Stimulated activated CD4-positive, alpha-beta T cell treated with anti-CD3 and anti-CD28 coated beads, TNF-alpha, amount 100 ng/mL, for 48 hours (primary cell): ENCODE data around the gene NPR2.

ENCODE experiments used
- DNase-seq, 3 donors: peaks; one replicate each; pipeline ENCODE4 v3.0.0-alpha.2; 2020; ENCODE audit warnings: low read depth in 3 of 3

NPR2 gene

DNA sequence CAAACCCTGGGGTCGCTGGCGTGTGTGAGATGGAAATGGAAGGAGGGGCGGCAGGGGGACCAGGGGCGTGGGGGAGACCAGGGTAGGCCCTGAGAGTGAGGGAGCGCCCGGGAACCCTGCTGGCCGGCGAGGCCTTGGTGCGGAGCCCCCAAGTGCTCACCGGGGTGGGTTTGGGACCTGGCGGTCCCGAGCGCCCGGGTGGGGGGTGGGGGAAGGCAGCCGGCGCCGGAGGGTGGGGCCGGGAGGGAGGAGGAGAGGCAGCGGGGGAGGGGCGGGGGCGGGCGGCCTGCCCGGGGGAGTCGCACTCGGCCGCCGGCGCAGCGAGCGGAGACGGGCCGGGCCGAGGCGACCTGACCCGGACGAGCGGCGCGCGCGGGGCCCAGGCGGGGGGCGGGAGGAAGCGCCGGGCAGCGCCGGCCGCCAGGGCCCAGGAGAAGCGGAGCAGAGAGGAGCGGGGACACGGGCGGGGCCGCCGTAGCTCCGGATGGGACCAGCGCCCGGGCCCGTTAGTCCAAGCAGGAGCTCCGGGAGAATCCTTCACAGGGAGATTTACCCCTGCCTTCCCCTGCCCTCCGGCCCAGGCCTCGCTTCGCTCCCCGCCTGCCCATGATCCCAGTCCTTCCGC, at the start of gene NPR2:
NPR2 (plus strand) TSS at position 295 of the 625 bp plus-strand sequence. CDS start 818 bp downstream, outside the sequence.
- DNase-seq = no peak

DNA sequence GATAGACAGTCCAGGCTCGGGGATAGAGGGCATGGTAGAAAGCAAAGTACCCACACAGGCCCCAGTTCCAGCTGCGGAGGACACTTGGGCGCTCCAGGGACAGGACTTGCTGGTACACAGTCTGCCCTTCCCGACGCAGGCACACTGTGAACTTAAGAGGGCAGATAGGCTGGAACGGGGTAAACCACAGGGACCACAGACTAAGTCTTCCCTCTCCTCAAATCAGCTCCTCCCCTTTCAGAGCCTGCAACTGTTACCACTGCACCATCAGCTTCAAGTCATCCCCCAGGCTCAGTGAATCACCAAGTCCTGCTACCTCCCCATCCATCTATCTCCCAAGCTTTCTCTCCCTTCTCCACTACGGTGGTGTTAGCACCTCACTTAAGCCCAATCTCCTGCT, 49.7 kb upstream of the NPR2 start:
- DNase-seq = no peak

DNA sequence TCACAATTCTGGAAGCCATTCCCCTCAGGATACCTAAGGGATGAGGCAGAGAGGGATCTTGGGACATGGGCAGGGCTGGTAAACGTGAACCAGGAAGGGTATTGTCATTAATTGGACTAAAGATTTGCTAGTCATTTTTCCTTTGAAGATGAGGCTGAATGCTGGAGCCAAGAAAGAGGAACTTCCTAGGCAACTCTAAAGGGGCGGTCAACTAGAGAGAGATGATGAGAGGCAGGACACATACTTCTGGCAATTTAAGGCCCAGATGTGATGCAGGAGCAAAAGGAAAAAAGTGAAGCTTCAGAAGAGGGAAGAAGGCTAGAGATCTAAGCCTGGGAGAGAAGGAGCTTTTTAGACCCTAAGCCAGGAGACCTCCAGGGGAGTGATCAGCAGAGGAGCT, 47.9 kb upstream of the NPR2 start:
- DNase-seq = no peak

DNA sequence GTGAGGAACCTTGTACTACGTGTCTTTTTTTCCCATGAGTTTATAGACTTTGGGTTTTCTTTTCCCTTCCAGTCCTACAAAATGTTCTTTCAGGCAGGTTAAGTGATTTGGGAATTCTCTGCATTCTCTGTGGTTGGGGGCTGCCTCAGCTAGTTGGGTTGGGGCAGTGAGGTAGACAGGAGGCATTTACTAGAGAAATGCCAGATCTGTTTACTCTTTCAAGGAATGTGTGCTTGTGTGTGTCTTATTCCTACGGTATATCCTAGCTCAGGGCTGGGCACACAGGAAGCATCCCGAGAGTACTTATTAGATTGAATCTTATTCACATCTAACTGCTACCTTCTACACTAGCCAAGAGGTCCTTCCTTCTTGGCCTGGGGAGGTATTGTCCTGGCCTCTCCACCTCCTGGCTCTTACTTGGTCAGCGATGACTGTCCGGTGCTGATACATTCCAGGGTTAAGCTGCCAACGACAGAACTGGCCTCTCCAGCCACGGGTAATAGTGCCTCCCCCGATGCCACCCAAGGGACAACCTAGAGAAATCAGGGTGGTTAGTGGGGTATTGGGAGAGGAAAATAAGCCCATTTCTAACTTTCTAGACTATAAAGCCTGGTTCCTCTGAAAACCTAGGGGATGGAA, 47.4 kb upstream of the NPR2 start:
- no peak for DNase-seq

DNA sequence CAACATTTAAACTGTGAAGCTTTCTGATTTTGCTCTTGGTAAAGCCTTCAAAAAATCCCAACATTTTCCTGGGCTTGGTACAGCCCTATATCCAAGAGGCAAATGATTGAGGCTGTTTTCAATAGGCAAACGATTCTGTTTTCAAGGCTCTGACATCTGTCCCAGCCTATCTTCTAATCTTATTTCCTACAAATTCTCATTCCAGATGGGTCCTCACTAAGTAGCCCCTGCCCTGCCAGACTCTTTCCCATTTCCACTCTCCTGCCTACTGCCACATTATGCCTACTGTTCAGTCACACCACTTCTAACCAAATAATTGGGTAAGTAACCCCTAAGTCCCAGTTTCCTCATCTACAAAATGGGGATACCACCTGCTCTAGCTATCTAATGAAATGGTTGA, 45.8 kb upstream of the NPR2 start:
- no peak for DNase-seq

DNA sequence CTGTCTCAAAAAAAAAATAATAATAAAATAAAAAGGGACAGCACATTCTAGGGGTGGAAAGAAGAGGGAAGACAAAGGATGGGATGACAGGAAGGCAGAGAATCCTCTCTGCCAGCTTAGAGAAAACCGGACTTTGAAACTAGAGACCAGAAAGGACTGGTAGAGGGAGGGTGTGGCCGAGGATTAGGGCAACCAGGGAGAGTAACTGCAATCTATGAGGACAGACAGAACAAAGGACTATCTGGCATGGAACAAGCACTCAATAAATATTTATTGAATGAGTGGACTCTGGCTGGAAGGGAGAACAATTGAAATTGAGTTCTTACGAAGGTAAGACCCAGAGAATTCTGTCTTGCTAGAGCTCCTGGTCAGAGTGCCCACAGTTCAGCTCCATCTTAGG, 44.8 kb upstream of the NPR2 start:
- DNase-seq = no peak

DNA sequence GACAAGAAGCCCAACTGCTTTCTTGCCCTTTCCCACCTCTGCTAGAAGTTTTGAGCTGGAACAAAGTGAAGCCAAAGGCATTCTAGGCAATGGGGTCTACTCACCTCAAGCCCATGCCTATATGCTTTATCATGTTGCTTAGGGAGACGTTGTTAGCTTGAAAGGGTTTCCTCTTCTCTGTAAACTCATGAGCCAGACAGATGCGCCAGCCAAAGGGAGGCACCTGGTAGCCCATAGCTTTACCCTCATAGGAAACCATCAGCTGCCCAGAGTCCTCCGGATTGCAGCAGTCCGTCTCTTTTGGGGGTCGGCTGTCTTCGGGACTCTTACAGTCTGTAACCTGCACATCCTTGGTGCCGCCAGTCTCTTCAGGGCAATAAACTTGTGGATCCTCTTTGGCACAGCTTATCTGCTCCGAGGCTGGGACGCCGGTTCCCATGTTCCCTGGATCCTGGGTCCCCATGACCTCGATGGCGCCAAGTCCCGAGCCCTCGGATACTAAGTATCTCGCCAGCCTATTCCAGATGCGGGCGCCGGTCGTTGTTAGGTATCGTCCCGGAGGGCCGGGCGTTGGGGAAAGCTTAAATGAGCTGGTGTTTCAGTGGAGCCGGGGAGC, 43.0 kb upstream of the NPR2 start:
- no peak for DNase-seq

DNA sequence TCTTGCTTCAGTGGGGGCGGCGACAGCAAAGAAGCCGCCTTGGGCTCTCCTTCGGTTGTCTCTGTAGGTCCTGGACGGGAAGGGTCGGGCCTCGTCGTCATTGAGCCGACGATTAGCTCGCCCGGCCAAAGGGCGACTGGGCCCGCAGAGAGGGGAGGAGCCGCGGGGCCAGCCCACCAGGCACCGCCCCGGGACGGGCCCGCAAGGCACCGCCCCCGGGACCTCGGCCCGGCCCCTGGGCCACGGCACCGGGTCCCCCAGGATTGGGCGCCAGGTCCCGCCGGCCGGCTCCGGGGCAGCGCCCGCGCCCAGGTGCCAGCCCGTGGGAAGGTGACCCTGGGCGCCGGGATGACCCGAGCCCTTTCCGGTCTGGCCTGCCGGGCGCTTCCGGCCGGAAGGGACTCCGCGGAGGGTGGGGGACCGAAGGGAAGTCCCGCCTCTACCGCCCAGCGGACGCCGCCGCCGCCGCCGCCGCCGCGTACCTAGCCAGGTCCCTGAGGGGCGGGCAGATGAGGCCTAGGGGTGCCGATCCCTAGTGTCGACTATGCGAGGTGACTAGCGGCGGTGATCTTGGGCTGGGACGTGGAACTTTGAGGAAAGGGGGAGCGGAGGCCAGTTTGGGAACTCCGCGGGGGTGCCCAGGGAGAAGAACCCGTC, 42.4 kb upstream of the NPR2 start, which contains the start of the genes GBA2 and RGP1:
GBA2 (minus strand) TSS at position 371 of the 657 bp plus-strand sequence. CDS start 524 bp downstream, outside the sequence.
RGP1 (plus strand) TSS at position 430 of the 657 bp plus-strand sequence. CDS start 469 bp downstream, outside the sequence.
- DNase-seq = peak in 1 of 3 donors; percentile 68

DNA sequence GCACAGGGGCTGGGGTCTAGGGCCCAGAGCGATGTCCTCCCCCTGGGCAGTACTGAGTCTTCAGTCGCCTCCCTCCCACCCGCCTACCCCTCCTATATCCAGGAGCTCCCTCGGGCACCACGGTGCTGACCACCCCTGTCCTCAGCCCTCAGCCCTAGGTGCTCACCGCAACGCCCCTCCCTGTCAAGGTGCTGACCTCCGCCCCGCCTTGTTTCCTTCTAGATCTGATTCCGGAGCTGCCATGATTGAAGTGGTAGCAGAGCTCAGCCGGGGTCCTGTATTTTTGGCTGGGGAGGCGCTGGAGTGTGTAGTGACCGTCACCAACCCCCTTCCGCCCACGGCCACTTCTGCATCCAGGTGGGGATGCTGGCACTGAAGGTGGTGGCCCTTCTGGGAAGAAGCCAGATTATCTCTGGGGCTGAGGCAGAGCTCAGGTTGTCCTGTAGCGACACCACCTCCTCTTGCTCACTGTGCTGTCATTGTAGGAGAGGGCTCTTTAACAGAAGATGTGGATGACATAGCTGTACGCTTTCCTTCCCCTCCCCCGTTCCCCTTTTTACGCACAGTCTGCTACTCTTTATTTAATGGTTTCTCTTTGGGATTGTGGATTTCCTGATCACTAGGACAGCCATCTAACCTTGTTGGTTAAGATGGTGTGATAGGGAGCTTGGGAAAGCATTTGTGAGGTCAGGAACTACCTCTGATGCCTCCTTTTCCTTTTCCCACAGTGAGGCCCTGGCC, 41.7 kb upstream of the NPR2 start:
- peak in 1 of 3 donors; percentile 38 for DNase-seq

DNA sequence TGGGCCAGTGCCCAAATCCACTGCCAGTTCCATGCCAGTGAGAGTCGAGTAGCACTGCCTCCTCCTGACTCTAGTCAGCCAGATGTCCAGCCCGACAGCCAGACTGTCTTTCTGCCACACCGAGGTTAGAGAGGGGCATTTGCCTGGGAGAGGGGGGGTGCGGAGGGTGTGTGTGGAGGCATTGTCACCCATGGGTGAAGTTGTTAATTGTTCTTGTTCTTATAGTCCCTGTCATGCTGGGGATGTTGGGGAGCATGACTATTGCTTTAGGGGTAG, 41.2 kb upstream of the NPR2 start:
- no peak for DNase-seq

DNA sequence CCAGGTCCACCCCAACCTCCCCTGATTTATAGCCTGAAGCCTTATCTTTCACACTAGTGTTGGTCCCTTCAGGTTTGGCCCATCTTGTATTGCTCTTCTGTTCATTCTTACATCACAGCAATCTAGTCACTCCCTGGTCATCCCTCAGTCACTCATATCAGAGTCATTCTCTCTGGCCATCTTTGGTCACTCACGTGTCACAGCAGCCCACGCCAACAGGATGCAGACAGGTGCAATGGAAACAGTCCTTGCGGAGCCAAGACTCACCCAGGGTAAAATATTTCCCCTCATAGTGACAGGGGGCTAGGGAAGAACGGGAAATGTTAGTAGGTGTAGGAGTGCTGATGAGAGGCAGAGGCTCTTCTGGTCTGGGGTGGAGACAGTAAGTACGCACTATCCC, 37.9 kb upstream of the NPR2 start:
- DNase-seq = no peak

DNA sequence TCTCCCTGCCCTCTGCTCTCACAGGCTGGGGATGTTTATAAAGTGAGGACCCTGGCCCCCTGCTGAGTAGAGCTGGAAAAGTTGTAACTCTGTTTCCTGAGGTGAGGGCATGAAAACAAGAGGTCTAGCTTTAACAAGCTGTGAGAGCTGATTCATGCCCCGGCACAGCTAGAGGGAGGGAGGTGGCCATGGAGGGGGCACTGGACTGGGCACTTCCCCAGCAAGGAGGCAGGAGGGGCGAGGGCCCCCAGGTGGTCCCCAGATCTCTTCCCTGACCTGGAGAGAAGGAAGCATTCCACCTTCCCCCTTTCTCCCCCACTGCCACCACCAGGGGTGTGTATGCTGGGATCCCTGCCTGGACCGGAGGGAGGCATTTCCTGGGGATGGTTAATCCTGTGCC, 37.1 kb upstream of the NPR2 start, which contains the start of gene MSMP:
MSMP (minus strand) TSS at position 13 of the 400 bp plus-strand sequence. CDS start 147 bp downstream, outside the sequence.
- no peak for DNase-seq

DNA sequence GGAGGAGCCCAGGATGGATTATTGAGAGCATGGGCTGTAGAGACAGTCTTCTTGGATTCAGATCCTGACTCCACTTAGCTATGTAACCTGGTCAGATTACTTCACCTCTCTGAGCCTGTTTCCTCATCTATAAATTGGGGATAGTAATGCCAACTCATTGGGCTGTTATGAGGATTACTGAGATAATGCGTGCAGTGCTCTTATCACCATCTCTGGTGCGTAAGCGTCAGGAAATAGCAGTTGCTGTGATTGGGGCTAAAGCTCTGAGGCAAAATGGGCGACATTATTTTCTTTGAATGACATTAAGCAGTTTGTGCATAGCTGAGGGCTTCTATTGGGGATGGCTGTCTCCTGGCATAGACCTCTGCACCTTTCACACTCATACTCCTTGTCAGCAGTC, 36.3 kb upstream of the NPR2 start:
- DNase-seq = no peak

DNA sequence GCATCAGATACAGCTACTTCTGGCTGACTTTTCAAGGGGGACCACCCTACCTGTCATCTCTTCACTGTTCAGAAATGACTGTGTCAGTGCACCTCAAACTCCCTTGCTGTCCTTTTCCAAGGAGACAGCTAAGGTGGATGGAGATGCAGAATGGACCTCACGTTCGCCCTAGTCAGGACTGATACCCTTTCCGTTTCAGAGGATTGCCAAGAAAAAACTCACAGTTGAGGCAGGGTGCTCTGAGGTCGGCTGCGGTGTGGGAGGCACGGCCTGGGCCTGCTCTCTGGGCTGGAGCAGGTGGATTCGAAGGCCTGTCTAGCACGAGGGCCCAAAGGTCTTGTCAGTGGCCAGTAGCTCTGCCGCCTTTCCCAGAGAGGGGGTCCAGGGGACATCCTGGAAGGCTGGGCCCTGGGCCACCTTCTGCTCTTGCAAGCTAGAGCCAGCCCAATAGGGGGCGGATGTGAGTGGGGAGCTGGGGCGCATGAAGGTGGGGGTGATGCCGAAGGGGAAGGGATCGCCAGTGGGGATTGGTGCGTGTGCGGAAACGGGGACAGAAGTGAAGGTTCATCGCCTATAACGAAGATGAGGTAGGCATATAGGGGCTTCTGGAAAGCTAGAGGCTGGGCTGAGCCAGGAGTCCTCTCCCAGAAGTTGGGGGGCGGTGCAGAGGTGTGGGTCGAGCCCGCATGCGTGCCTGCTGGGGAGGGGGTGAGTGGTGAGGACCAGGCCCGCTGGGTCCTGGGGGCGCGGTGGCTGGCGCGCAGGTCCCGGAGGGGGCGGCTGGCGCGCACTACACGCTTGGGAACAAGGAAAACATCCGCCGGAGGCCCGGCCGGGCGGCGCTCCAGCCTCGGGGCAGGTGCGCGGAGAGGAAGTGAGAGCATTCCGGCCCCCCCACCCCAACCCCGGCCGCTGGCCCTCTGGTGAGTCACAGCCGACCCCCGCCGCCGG, 34.8 kb upstream of the NPR2 start:
- DNase-seq = peak; percentile 70 to 85 (median 74)

DNA sequence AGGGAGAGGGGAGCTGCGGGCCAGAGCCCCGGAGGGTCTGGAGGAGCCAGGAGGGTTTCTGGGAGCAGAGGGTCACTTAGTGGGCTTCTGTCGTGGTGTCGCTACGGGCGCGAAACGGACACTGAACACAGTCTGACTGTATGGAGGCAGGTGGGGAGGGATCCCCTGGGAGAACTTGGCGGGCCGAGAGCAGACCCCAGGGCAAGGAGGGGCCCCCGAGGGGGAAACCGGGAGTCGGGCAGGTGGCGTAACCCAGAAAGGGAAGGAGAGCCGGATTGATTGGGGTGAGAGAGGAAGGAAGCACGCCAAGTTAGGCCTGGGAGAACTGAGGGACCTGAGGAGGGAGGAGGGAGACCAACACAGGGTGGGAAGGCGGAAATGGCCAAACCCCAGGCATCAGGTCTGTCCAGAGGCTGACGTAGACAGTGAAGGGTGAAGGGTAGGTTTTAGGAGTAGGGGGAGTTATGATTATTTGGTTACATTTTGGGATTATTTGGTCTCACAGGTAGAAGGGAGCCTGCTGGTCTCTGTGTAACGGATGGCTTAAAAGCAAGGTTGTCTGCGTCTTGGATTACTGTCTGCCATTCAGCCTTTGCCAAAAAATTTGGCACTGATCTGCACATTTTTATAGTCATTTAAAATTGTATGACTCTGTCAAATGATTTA, 34.0 kb upstream of the NPR2 start:
- peak in 1 of 3 donors; percentile 20 for DNase-seq

DNA sequence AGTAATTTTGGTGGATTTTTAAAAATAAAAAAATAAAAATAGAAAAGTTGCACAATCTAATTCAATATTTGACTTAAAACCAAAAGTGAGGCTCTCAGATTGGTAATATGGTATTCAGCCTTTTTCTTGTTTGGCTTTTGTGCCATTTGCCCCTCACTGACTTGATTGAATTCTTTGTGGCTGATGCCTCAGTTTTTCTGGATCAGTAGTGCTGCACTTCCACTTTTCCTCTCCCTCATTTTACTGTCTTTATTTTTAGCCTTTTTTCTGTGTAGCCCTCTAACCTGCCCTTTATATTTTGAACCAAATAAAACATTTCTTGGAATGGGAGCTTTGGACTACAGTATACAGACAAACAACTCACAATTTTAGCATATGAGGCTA, 33.5 kb upstream of the NPR2 start:
- no peak for DNase-seq

DNA sequence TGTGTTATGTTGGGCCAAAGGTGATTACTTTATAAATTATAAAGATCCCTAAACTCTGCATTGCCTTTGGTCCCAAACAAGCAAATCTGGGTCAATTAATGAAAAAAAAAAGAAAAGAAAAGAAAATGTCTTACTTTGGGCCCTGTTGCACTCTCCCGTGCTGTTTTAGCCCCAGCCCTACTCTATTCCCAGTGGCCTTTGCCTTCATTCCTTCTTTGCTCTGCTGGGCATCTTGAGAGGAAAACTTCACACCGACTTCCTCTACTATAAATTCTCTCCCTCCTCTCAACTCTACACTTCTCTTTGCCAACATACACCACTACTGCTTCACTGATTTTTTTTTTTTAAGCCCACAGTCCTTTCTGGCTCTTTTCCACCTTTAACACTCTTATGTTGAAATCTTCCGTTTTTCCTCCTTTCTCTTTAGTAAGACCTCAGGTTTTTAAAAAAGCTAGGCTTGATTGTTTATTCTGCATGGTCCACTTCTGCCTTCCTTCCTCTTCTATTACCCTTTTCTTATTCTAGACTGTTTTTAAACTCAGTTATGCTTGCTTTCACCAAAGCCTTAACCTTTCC, 32.8 kb upstream of the NPR2 start:
- no peak for DNase-seq

DNA sequence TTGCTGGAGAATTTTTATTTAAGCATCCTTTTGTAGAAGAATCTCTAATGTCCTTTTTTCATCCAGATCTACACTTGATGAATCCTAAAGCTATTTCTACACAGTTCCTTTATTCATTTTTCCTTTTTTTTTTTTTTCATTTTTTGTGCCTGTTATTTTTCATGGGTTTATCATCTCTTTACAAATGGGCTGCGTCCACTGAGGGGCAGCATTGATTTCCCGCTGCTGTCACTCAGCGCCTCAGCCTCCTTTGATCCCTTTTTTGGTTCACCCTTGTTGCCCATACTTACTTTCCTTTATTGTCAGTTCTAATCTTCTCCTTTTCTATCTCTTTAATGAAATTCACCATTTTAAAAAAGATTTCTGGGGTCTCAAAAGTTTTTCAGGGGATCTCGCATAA, 31.6 kb upstream of the NPR2 start:
- DNase-seq = no peak

DNA sequence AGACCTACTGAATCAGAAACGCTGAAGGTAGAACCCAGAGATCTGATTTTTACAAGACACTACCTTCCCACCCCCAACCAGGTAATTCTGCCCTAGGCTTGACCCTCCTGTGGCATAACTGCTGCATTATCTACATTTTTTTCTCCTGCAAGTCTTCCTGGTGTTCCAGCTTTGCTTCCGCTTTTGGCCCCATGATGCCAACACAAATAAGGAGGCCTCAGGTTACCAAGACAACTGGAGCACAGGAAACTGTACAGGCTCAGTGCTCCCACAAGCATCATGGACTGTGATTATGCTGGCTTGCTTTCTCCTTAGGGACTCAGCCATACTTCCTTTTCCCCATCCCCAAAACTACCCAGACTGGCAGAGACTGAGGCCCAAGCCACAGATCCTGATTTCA, 30.7 kb upstream of the NPR2 start:
- no peak for DNase-seq

DNA sequence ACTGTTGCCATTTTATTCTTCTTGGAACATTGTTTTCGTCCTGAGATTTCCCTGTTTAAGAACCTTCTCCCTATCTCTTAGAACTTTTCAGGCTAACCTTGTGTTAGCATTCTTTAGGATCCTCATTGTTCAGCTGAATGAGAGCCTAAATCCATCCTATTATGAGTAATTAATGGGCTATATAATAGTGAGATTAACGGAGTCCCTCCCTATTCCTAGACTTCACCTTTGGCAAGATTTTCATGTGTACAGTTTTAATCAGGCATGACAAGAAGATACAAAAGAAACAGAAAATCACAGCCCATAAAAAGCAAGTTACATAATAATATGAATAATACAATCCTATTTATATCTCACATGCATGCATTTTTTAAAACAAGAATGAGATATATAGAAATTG, 28.2 kb upstream of the NPR2 start:
- DNase-seq = no peak
